IMR-90 (cell line): Measurements from ENCODE around the gene SLC33A1. TPM values are rescaled to one million over a fixed set of nuclear protein-coding genes. Genes with fewer than 3 reads are reported as not detected.

Experiments used
- ATAC-seq: fragments of 200-7000 bp; cut with Tn5 transposase; 2 replicates; pipeline ENCODE4 v1.9.1; 2020; ENCODE audit warnings: low read depth, mild to moderate bottlenecking, moderate library complexity
- BruUV-seq: library from RNA; stranded (reverse); fragments of 400-500 nt; replicated peaks from 2 replicates; lab custom pipeline; 2021; lab: Mats Ljungman, UMichigan
- CTCF ChIA-PET: fragments of 300-600 bp; formaldehyde crosslinking; extraction: SDS; loops from one replicate; lab custom pipeline; 2021; ENCODE audit warnings: antibody characterized with exemption; lab: Yijun Ruan, JAX
- POLR2A ChIA-PET: fragments of 300-600 bp; sonication (Branson Sonifier 250); formaldehyde crosslinking; loops from one replicate; lab custom pipeline; 2022; ENCODE audit warnings: antibody characterized with exemption; ENCODE audit not compliant: unreplicated experiment; lab: Charles Lee
- DNase-seq: peaks from one replicate; pipeline ENCODE4 v3.0.0; 2013
- H2AFZ ChIP-seq: replicated peaks from 2 replicates; pipeline ENCODE3; 2013; ENCODE audit warnings: low read length, mild to moderate bottlenecking; ENCODE audit not compliant: poor library complexity
- H2AK5ac ChIP-seq: 2 replicates; pipeline ENCODE4 v1.6.1; 2013; ENCODE audit warnings: low read depth, low read length, inconsistent platforms
- H2AK9ac ChIP-seq: replicated peaks from 2 replicates; pipeline ENCODE3; 2013; ENCODE audit warnings: mild to moderate bottlenecking, low read depth, low read length, moderate library complexity; ENCODE audit not compliant: poor library complexity
- H2BK120ac ChIP-seq: 2 replicates; pipeline ENCODE4 v1.6.1; 2013; ENCODE audit warnings: low read depth, low read length, inconsistent platforms
- H2BK15ac ChIP-seq: 3 replicates; pipeline ENCODE4 v1.6.1; 2013; ENCODE audit warnings: low read depth, low read length, inconsistent platforms
- H2BK20ac ChIP-seq: 2 replicates; pipeline ENCODE4 v1.6.1; 2013; ENCODE audit warnings: low read depth, mild to moderate bottlenecking, inconsistent platforms, low read length, moderate library complexity
- H2BK5ac ChIP-seq: 2 replicates; pipeline ENCODE4 v1.6.1; 2013; ENCODE audit warnings: mild to moderate bottlenecking, low read depth, low read length, inconsistent platforms; ENCODE audit not compliant: poor library complexity, severe bottlenecking
- H3K14ac ChIP-seq: replicated peaks from 2 replicates; pipeline ENCODE4 v1.6.1; 2013; ENCODE audit warnings: low read depth, low read length, inconsistent platforms
- H3K18ac ChIP-seq: 2 replicates; pipeline ENCODE4 v1.6.1; 2013; ENCODE audit warnings: low read depth, low read length, control low read depth
- H3K23ac ChIP-seq: 2 replicates; pipeline ENCODE4 v1.6.1; 2013; ENCODE audit warnings: low read depth, low read length, inconsistent platforms
- H3K27ac ChIP-seq: 2 replicates; pipeline ENCODE4 v1.5.1; 2013; ENCODE audit warnings: mild to moderate bottlenecking, control low read depth, low read length; ENCODE audit not compliant: insufficient read depth
- H3K27me3 ChIP-seq: 2 replicates; pipeline ENCODE4 v1.6.1; 2013; ENCODE audit warnings: low read length; ENCODE audit not compliant: control insufficient read depth, insufficient read depth
- H3K36me3 ChIP-seq: 2 replicates; pipeline ENCODE4 v1.6.1; 2013; ENCODE audit warnings: low read length, mixed read lengths; ENCODE audit not compliant: control insufficient read depth, insufficient read depth
- H3K4ac ChIP-seq: 2 replicates; pipeline ENCODE4 v1.6.1; 2013; ENCODE audit warnings: low read depth, low read length, inconsistent platforms
- H3K4me1 ChIP-seq: 2 replicates; pipeline ENCODE4 v1.6.1; 2013; ENCODE audit warnings: low read length, mixed read lengths; ENCODE audit not compliant: control insufficient read depth, insufficient read depth
- H3K4me2 ChIP-seq: 2 replicates; pipeline ENCODE4 v1.6.1; 2013; ENCODE audit warnings: low read depth, mild to moderate bottlenecking, control low read depth, low read length, moderate library complexity
- H3K4me3 ChIP-seq: 2 replicates; pipeline ENCODE4 v1.5.1; 2013; ENCODE audit warnings: low read depth, mild to moderate bottlenecking, control low read depth, low read length, moderate library complexity; ENCODE audit not compliant: insufficient read depth
- H3K56ac ChIP-seq: 2 replicates; pipeline ENCODE4 v1.6.1; 2013; ENCODE audit warnings: low read length, inconsistent platforms; ENCODE audit not compliant: insufficient read depth; ENCODE audit errors: extremely low read depth
- H3K79me1 ChIP-seq, 2 experiments: 2 replicates each; pipeline ENCODE4 v1.6.1; 2013; ENCODE audit warnings: low read length in 2 of 2, inconsistent platforms in 1 of 2, low read depth in 1 of 2
- H3K9ac ChIP-seq: 2 replicates; pipeline ENCODE4 v1.6.1; 2013; ENCODE audit warnings: low read depth, low read length, control low read depth
- H3K9me1 ChIP-seq: 2 replicates; pipeline ENCODE4 v1.6.1; 2013; ENCODE audit warnings: low read length, inconsistent platforms; ENCODE audit not compliant: insufficient read depth
- H3K9me3 ChIP-seq: 2 replicates; pipeline ENCODE4 v1.6.1; 2013; ENCODE audit warnings: low read length; ENCODE audit not compliant: control insufficient read depth, insufficient read depth
- H4K20me1 ChIP-seq: 2 replicates; pipeline ENCODE4 v1.6.1; 2013; ENCODE audit warnings: low read length, inconsistent platforms; ENCODE audit not compliant: insufficient read depth
- H4K5ac ChIP-seq: 2 replicates; pipeline ENCODE4 v1.6.1; 2013; ENCODE audit warnings: mild to moderate bottlenecking, low read depth, low read length, control low read depth
- H4K8ac ChIP-seq, 2 experiments: 2 replicates each; pipeline ENCODE4 v1.6.1; 2013; ENCODE audit warnings: low read depth in 2 of 2, low read length in 2 of 2, control low read depth in 1 of 2, inconsistent platforms in 1 of 2
- H4K91ac ChIP-seq: 2 replicates; pipeline ENCODE4 v1.6.1; 2013; ENCODE audit warnings: low read depth, low read length, inconsistent platforms; ENCODE audit not compliant: insufficient read depth
- BHLHE40 ChIP-seq: fragments of 150-350 bp; IDR thresholded peaks from 2 replicates; pipeline ENCODE4 v1.6.1; 2016; ENCODE audit warnings: mild to moderate bottlenecking, low read depth, low read length
- CEBPB ChIP-seq: IDR thresholded peaks from 2 replicates; pipeline ENCODE4 v1.6.1; 2012; ENCODE audit warnings: low read depth, low read length, improper control_type of control experiment
- CTCF ChIP-seq: conservative IDR thresholded peaks from 2 replicates; pipeline ENCODE4 v1.5.1; 2012; ENCODE audit warnings: mild to moderate bottlenecking, low read depth, low read length, improper control_type of control experiment
- ELK1 ChIP-seq: fragments of 150-350 bp; IDR thresholded peaks from 2 replicates; pipeline ENCODE4 v1.6.1; 2016; ENCODE audit warnings: low read depth, mild to moderate bottlenecking, low read length, moderate library complexity, borderline replicate concordance
- FOS ChIP-seq: fragments of 150-350 bp; IDR thresholded peaks from 2 replicates; pipeline ENCODE4 v1.6.1; 2016; ENCODE audit warnings: low read depth, low read length
- MAZ ChIP-seq: IDR thresholded peaks from 2 replicates; pipeline ENCODE4 v1.6.1; 2012; ENCODE audit warnings: low read depth, mild to moderate bottlenecking, low read length, improper control_type of control experiment, moderate library complexity, borderline replicate concordance
- MXI1 ChIP-seq: IDR thresholded peaks from 2 replicates; pipeline ENCODE4 v1.6.1; 2012; ENCODE audit warnings: low read depth, mild to moderate bottlenecking, low read length, moderate library complexity, borderline replicate concordance
- POLR2A ChIP-seq: IDR thresholded peaks from 2 replicates; pipeline ENCODE4 v1.6.1; 2012; ENCODE audit warnings: mild to moderate bottlenecking, low read depth, low read length
- RAD21 ChIP-seq: IDR thresholded peaks from 2 replicates; pipeline ENCODE4 v1.6.1; 2012; ENCODE audit warnings: low read length, improper control_type of control experiment
- RCOR1 ChIP-seq: IDR thresholded peaks from 2 replicates; pipeline ENCODE4 v1.6.1; 2012; ENCODE audit warnings: mild to moderate bottlenecking, low read length, improper control_type of control experiment; ENCODE audit not compliant: insufficient replicate concordance
- RFX5 ChIP-seq: IDR thresholded peaks from 2 replicates; pipeline ENCODE4 v1.8.0; 2012; ENCODE audit warnings: low read depth, mild to moderate bottlenecking, low read length, moderate library complexity
- SMC3 ChIP-seq: fragments of 150-350 bp; IDR thresholded peaks from 2 replicates; pipeline ENCODE4 v1.6.1; 2016; ENCODE audit warnings: low read depth, mild to moderate bottlenecking, antibody characterized with exemption, low read length, moderate library complexity
- WGBS, 2 experiments: methylation state at CpG; one replicate each; pipeline versions ENCODE4 v1.1.5 to v1.1.7; 2013; ENCODE audit warnings: missing lambda C conversion rate in 2 of 2; ENCODE audit not compliant: insufficient read length in 1 of 2; ENCODE audit errors: extremely low coverage in 2 of 2; 5-methylcytosine and 5-hydroxymethylcytosine counted together
- dilution Hi-C: fragments of 300-500 bp; cut with HindIII; formaldehyde crosslinking; loops from one replicate; pipeline ENCODE4 v1.14.3; 2018; ENCODE audit warnings: low sequenced_read_pairs; ENCODE audit not compliant: unreplicated experiment
- in situ Hi-C: fragments of 300-500 bp; cut with MboI; formaldehyde crosslinking; loops from 3 replicates; pipeline ENCODE4 v1.14.3; 2019; ENCODE audit warnings: low sequenced_read_pairs, inconsistent platforms, mixed read lengths
- intact Hi-C: fragments of 100-400 bp; cut with micrococcal nuclease; formaldehyde crosslinking; loops from 2 replicates; pipeline ENCODE4 v1.10.0; 2022
- polyA plus RNA-seq, 3 experiments: library from polyadenylated mRNA; depleted of rRNA; stranded (reverse); fragments of >200 nt; gene quantifications; 2 replicates each; pipeline ENCODE4 v1.2.3, GENCODE V29; 2012; ENCODE audit warnings: low replicate concordance in 1 of 3
- total RNA-seq: library from RNA; depleted of rRNA; stranded (reverse); fragments of >200 nt; gene quantifications from 2 replicates; pipeline ENCODE4 v1.2.3, GENCODE V29; 2012

The SLC33A1 gene
- total and polyA plus RNA-seq, 2 of the 4 experiments (the other 2 are of a cell fraction) = 12.9 to 32.4 TPM

- Histone ChIP-seq H3K18ac (peak within 1 kb of the TSS; percentile 26), H2BK20ac (no peak within 1 kb of the TSS), H3K79me1 (peaks cover 0 to 13% of the 10 kb centered on the region in 2 experiments; a peak in 3 of 4 replicates), H2BK120ac (peak within 1 kb of the TSS; percentile 37; the same call in 1 of the 2 replicates), H2AFZ (peak within 1 kb of the TSS; percentile 97), H3K27me3 (no peaks in the 10 kb centered on the region), H3K4me2 (peak within 1 kb of the TSS; percentile 99), H3K23ac (peak within 1 kb of the TSS; percentile 91), H3K9ac (peak within 1 kb of the TSS; percentile 80), H2BK5ac (peak within 1 kb of the TSS; percentile 75), H2BK15ac (no peak within 1 kb of the TSS), H4K5ac (peak within 1 kb of the TSS; percentile 84), H2AK5ac (no peak within 1 kb of the TSS), H4K91ac (peak within 1 kb of the TSS; percentile 17), H2AK9ac (peak within 1 kb of the TSS; percentile 94), H4K20me1 (peaks cover 21% of the 10 kb centered on the region), H3K4me3 (peak within 1 kb of the TSS; percentile 98), H3K4me1 (peaks cover 4% of the 10 kb centered on the region; the same call in 1 of the 2 replicates), H3K4ac (peak within 1 kb of the TSS; percentile 63), H3K56ac (peak within 1 kb of the TSS; percentile 20; the same call in 1 of the 2 replicates), H3K27ac (peak within 1 kb of the TSS; percentile 87), H3K9me1 (no peaks in the 10 kb centered on the region), H3K14ac (peak within 1 kb of the TSS; percentile 71), H4K8ac (peak within 1 kb of the TSS; percentile 17 to 64; a peak in 2 of 4 replicates), H3K36me3 (no peaks in the 10 kb centered on the region), H3K9me3 (no peaks in the 10 kb centered on the region)
- BruUV-seq = no TSS peak
- in situ Hi-C loops (no loop called here), intact Hi-C loops (loop anchor here (1.0 to 5.0 kb wide), 2 partner anchors 16 to 123 kb away; partner anchors contain the start of genes PLCH1 and SLC33A1), dilution Hi-C loops (no loop called here)
- 1% methylated on average over 28 of the region's 83 CpGs; no CpG with 5 or more reads in 1 of the 2 experiments for WGBS, 2 experiments
- peak; percentile 96 for ATAC-seq
- CTCF ChIA-PET = interaction anchor here (1.0 to 1.6 kb wide), 2 partner anchors 64 to 102 kb away, joined by 5 to 6 read pairs; partner anchors contain the start of gene C3orf33
- DNase-seq = peak; percentile 89
- POLR2A ChIA-PET = interaction anchor here (1.2 kb wide), 1 partner anchor 64 kb away, joined by 3 read pairs; the partner anchor contains the start of gene C3orf33
- TF ChIP-seq CEBPB = no peak
- peak; percentile 52 for TF ChIP-seq RAD21
- no peak for TF ChIP-seq ELK1
- TF ChIP-seq CTCF = peak; percentile 69
- 0 out of 2 replicates have a peak, but pooled peaks have one; percentile 17 for TF ChIP-seq BHLHE40
- TF ChIP-seq FOS = no peak
- peak; percentile 87 for TF ChIP-seq MXI1
- TF ChIP-seq MAZ = peak; percentile 88
- TF ChIP-seq SMC3 = 0 out of 2 replicates have a peak, but pooled peaks have one; percentile 18
- no peak for TF ChIP-seq RCOR1
- TF ChIP-seq RFX5 = no peak
- peak; percentile 80 for TF ChIP-seq POLR2A
Observed at GRCh38 chr3:155870133-155870944, 16.1 kb upstream of the SLC33A1 start, which contains the start of gene GMPS. Gene GMPS, plus strand, starts transcription at chr3:155870650. Its CDS starts 221 bp downstream, at chr3:155870871.
